GM13976 (cell line): Measurements from ENCODE around the gene NCS1.
"Not testable (repeated sequence)": the region's sequence is repeated elsewhere in the genome, so short reads cannot be mapped to it uniquely, and the experiment has no call there.

Source experiments
- DNase-seq: peaks from one replicate; pipeline ENCODE4 v3.0.0; 2012; ENCODE audit warnings: low spot score
- in situ Hi-C: fragments of 300-500 bp; cut with MboI; formaldehyde crosslinking; loops from one replicate; pipeline ENCODE4 v1.12.0; 2022; ENCODE audit warnings: low sequenced_read_pairs, mixed read lengths, inconsistent platforms; ENCODE audit not compliant: unreplicated experiment
- TF ChIP-seq, protein P1 (sequence below): IDR thresholded peaks from 2 replicates; pipeline ENCODE4 v1.5.1; 2012; ENCODE audit warnings: borderline replicate concordance, mild to moderate bottlenecking; ENCODE audit not compliant: insufficient read depth; ENCODE audit errors: extremely low read depth, missing control alignments, control extremely low read depth

Gene NCS1

DNA sequence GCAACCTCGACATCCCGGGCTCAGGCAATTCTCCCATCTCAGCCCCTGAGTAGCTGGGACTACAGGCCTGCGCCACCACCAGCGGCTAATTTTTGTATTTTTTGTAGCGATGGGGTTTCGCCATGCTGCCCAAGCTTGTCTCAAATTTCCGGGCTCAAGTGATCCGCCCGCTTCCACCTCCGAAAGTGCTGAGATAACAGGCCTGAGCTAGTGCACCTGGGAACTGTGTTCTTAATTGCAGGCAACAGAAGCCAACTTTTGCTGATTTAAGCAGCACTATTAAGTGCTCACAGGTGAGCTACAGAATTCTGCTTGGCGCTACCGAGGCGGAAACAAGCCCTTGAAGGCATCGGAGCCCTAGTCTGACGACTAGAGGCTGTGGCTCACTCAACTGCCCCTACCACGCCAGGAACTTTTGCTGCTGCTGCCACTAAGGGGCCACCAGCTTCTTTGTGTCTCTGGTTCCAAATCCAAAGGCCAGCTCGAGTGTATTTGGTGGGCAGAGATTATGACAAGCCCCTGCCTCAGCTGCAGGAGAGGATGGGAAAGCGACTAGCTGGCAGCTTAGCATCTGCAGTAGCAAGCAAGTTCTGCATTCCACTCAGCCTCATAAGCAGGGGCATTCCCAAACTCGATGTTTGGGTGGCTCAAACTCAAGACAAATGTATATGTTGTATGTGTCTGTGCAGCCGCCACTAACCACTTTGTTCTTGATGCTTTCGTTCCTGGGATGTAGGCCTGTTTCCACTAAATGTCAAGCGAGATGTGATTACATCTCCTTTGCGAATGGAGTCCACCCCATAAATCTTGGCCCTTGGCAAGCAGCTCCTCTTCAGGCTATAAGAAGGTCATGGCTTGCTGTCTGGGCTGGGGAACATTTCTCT lies 82.8 kb downstream of the NCS1 start:
- in situ Hi-C loops, result no loop called here
- DNase-seq, result no peak
- TF ChIP-seq, protein P1, sequence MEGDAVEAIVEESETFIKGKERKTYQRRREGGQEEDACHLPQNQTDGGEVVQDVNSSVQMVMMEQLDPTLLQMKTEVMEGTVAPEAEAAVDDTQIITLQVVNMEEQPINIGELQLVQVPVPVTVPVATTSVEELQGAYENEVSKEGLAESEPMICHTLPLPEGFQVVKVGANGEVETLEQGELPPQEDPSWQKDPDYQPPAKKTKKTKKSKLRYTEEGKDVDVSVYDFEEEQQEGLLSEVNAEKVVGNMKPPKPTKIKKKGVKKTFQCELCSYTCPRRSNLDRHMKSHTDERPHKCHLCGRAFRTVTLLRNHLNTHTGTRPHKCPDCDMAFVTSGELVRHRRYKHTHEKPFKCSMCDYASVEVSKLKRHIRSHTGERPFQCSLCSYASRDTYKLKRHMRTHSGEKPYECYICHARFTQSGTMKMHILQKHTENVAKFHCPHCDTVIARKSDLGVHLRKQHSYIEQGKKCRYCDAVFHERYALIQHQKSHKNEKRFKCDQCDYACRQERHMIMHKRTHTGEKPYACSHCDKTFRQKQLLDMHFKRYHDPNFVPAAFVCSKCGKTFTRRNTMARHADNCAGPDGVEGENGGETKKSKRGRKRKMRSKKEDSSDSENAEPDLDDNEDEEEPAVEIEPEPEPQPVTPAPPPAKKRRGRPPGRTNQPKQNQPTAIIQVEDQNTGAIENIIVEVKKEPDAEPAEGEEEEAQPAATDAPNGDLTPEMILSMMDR, result no peak

DNA sequence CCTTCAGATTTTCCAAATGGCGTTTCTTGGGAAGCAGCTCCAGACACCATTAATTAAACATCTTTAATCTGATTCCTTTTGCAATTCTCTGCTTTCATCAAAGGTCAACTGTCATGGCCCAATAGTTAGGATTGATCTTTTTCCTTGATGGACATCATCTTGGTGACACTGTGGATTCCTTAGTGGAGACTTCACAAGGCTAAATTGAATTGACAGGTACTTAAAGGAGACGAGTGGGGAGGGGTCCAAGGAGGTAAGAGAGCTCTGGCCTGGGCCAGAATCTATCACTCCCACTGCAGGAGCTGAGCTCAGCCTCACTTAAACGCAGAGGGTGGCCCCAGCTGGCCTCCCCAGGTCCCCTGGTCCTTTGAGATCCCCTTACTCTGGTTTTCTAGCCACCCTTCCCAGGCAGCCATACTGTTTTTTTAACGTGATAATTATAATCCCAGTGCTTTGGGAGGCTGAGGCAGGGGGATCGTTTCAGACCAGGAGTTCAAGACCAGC lies 83.5 kb downstream of the NCS1 start:
- DNase-seq, result no peak
- TF ChIP-seq, protein P1, result no peak
- in situ Hi-C loops, result no loop called here

DNA sequence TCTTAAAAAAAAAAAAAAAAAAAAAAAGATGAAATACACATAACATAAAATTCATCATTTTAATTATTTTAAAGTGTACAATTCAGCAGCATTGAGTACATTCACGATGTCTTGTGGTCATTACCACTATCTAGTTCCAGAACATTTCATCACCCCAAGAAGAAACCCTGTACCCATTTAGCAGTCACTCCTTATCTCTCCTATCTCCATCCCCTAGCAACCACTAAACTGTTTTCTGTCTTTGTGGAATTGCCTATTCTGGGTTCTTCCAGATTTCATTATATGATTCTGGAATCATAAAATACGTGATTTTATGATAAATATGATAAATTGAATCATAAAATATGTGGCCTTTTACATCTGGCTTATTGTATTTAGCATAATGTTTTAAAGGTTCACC lies 84.4 kb downstream of the NCS1 start:
- DNase-seq, result no peak
- TF ChIP-seq, protein P1, result no peak
- in situ Hi-C loops, result no loop called here

DNA sequence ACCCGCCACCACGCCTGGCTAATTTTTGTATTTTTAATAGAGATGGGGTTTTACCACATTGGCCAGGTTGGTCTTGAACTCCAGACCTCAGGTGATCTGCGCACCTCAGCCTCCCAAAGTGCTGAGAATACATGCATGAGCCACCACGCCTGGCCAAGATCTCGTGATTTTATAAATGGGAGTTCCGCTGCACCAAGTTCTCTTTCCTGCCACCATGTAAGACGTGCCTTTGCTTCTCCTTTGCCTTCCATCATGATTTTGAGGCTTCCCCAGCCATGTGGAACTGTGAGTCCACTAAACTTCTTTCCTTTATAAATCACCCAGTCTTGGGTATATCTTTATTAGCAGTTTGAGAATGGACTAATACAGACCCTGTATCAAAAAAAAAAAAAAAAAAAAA lies 85.9 kb downstream of the NCS1 start:
- in situ Hi-C loops, DNase-seq: not testable (repeated sequence)

DNA sequence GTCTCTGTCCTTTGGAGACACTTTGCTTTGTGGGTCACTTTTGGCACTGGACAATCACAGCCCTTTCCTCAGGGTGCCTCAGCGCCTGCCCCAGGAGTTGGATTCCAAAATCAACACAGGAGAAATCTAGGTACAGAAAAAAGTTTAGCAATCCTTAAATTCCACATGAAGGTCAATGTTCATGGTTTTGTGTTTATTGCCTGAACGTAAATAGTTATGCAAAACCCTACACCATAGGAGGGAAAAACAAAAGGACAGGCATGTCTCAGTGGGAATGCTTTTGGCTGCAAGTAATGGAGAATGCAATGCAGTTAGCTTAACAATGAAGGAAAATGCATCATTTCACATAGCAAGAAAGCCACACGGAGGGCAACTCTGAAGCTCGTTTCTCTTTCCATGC lies 86.8 kb downstream of the NCS1 start:
- TF ChIP-seq, protein P1, result no peak
- DNase-seq, result no peak
- in situ Hi-C loops, result no loop called here

DNA sequence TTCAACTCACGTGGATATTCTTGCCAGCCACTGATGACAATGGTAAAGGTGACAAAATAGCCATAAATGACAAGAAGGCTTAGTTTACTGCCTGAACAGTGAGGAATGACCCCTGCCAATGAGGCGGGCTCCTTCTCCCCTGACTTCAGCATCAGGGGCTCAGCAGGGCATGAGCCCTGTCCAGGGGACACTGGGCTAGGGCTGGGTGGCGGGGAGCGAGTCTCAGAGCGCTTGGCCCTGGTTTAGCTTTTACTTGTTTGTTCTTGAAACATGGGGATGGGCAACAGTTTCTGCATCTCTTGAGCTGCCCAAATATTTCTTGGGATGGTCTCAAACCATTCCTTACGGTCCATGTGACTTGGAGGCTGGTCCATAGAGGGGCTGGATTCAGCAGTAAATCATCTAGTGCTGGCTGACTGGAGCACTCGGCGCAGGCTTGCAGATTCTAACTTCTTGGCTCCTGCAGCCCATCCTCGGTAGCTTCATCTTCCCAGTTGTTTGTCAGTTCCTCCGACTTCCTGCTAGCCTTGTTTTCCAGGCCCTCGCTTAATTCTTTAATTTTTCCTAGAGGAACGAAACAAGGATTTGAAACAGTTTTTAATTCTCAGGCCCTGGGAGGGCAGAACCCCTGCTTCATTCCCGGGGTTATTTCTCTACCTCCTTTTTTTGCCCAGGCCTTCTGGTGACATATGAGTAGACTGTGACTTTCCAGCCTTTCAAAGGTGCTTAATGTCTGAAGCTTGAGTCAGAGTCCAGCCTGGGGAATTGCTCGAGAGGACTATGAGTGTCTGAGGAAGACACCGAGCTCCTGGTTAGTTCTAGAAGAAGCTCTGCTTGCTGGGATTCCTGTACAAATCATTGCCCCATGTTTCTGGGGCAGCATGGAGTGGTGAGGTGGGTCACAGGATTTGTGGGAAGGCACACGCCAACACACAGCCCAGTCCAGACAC lies 88.9 kb downstream of the NCS1 start:
- in situ Hi-C loops, result no loop called here
- no peak for DNase-seq
- TF ChIP-seq, protein P1, result no peak
